ENCODE results near the gene KLLN.
"Not testable (repeated sequence)": the region's sequence is repeated elsewhere in the genome, so short reads cannot be mapped to it uniquely, and the experiment has no call there.

KLLN gene

GRCh38 chr10:87838650-87839049, 24.7 kb downstream of the KLLN start:
- no peak for DNase-seq

GRCh38 chr10:87837445-87837844, 25.9 kb downstream of the KLLN start:
- DNase-seq: no peak

- DNase-seq: no peak
Measured at GRCh38 chr10:87836098-87836497, 27.2 kb downstream of the KLLN start.

DNA sequence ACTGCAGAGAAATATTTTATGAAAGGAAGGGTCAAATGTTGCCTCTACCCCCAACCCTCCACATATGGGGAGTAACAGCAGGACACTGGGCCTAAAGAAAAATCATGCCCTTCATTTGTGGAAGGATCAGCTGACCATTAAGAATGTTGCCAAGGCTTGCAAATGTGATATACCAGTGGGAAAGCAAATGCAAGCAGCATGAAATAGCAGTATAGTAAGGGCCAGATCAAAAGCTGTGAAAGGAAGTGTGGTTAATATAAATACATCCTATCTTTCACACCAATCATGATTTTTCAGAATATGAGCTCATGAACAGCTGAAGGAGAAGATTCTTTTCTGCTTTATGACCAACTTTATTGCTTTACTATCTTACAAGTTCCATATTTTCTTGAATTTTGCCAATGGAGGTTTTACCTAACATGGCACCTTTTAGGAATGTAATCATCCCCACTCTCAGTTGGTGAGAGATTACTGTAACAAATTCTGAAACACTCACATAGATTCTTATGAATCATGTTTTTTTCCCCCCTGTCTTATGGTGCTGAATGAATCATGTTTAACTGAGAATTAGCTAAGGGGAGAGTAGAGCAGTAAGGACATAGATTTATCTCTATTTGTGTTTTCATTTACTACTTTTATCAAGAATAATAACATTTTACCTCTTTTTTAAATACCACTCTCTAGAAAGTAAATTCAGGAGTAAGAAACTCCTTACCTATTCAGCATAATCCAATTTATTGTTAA, 33.2 kb downstream of the KLLN start:
- DNase-seq: no peak

DNA sequence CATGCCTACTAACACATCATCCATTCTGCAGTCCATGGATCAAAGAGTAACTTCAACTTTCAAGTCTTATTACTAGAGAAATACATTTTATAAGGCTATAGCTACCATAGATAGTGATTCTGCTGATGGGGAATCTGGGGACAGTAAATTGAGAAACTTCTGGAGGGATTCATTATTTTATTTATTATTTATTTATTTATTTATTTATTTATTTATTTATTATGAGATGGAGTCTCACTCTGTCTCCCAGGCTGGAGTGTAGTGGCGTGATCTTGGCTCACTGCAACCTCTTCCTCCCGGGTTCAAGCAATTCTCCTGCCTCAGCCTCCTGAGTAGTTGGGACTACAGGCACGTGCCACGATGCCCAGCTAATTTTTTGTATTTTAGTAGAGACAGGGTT, 34.3 kb downstream of the KLLN start:
- not testable (repeated sequence) for DNase-seq

GRCh38 chr10:87827681-87828080, 35.7 kb downstream of the KLLN start:
- no peak for DNase-seq

- no peak for DNase-seq
Measured at GRCh38 chr10:87826653-87827052, 36.7 kb downstream of the KLLN start.

DNA sequence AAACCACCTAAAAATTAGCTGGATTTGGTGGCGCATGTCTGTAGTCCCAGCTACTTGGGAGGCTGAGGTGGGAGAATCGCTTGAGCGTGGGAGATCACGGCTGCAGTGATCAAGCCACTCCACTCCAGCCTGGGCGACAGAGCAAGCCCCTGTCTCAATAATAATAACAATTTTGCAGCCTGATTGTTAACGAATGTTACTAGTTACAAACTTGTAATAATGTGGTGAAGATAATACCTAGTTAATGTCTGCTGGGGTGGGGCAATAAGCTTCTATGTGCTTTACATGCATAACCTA, 44.1 kb downstream of the KLLN start:
- no peak for DNase-seq

GRCh38 chr10:87818505-87819288, 44.6 kb downstream of the KLLN start:
- peak; percentile 46 for DNase-seq

- DNase-seq: peak; percentile 83
Measured at GRCh38 chr10:87817609-87818504, 45.5 kb downstream of the KLLN start, which contains the start of gene ATAD1. ATAD1 (minus strand) TSS chr10:87818226; CDS start chr10:87814599, 3,627 bp downstream.

DNA sequence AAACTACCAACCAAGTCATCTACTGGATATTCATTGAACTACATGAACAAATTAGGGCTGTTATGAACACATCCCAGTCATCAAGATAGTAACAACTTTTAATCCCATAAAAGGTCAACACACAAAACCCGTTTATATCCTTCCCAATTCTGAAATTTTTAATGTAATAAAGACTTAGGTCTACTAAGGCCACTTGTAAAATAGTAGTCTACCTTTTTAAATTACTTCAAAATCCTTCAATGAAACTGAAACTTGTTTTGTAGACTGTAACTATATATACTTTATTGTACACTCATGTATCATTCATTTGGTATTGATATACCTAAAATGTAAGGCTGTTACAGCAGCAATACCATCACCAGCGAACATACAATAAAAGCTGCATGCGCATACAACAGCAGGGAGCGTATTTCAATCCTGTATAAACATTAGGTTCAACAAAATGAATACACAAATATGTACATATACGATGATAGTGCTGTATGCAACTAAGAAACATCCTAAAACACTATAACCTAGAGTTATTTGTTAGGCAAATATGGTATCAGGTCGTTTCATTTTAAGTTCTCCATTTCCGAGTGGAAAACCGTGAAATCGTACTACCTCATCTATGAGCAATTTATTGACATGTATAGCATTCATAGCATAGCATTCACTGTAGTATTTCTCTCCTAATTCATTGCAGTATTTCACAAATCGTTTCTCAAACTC, 46.3 kb downstream of the KLLN start:
- no peak for DNase-seq

DNA sequence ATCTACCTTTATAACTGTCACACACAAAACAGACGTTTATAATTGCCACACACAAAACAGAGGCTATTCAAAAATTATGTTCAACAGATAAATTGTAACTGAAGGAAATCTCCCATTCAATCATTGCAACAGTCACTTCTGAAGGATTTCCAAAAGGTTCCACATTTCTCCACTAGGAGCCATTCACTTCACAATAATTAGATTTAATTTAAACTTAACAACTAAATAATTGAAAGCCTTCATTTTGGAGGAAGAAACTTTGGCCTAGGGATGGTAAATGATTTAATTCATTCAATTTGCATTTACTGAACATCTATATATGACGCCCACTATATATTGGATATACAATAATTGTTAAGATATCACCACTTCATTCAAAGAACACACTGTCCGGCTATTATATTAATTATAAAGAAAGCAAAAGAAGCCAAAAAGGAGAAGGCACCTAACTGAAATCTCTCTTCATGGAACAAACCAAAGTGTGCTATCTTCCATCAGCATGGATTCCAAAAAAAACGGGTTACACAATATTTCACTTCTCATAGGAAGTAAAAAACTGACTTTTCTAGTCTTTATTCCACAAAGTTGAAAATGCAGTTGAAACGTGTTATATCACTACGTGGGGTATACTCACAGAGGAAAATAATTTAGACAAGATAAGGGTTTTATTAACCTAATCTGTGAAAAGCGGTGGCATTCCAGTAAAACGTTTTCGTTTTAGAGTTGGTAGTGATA, 47.0 kb downstream of the KLLN start:
- no peak for DNase-seq
